Measurements from ENCODE around the gene PSME1. TPM values are rescaled to one million over a fixed set of nuclear protein-coding genes. Genes with fewer than 3 reads are reported as not detected.

PSME1 gene
- 517 and 520 TPM in 2 replicates for total RNA-seq

GRCh38 chr14:24135834-24136683, at the start of gene PSME1:
PSME1 (plus strand) TSS chr14:24136194; CDS start chr14:24136263, 69 bp downstream.
- intact Hi-C loops (cut with micrococcal nuclease) = loop anchor here (1.0 kb wide), 3 partner anchors 11 to 25 kb away; partner anchors contain the start of genes DCAF11, IRF9, NRL and RNF31

DNA sequence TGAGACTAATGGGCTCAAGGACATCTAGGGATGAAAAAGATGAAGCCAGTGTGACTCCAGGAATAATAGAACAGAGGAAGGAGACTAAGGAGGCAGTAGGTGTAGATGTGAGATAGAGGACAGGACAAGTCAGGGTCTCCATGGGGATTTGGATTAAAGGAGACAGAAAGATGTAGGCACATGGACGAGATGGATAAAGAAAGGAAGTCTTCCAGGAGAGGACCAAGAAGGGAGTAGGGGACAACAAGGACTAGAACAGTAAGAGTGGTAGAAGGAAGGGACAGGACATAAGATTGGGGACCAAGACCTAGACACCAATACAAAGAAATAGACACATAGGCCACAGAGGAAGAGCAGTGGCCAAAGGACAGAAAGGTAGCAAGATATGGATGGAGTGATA, 49.0 kb upstream of the PSME1 start:
- intact Hi-C loops (cut with micrococcal nuclease) = no loop called here

DNA sequence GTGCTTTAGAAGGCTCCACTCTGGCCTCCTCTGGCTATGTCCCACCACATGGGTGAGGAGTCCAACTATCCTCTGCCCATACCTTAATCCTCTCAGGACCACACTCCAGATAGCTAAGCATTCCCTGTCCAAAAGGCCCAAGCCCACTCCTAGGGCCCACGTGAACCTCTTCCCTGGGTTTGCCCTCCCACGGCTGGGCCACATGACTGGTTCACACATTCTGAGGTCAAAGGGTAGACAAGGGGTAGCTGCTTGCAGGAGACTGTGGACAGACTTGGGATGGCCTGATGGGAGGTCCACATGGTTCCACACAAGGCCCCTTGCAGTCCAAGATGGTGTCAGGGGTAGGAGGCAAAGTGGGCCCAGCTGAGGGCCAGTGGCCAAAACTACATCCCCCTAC, 47.9 kb upstream of the PSME1 start:
- intact Hi-C loops (cut with micrococcal nuclease) = no loop called here

GRCh38 chr14:24089890-24090289, 46.1 kb upstream of the PSME1 start:
- intact Hi-C loops (cut with micrococcal nuclease) = loop anchor here (1.0 to 10.0 kb wide), 5 partner anchors 9 to 535 kb away; partner anchors contain the start of genes DHRS4L2, THTPA and ZFHX2

- intact Hi-C loops (cut with micrococcal nuclease) = loop anchor here (5.0 to 10.0 kb wide), 2 partner anchors 105 to 537 kb away; partner anchors contain the start of genes DHRS4L2, THTPA and ZFHX2
Observed at GRCh38 chr14:24092110-24092504, 43.9 kb upstream of the PSME1 start.

- intact Hi-C loops (cut with micrococcal nuclease) = loop anchor here (5.0 to 10.0 kb wide), 2 partner anchors 105 to 538 kb away; partner anchors contain the start of genes DHRS4L2, THTPA and ZFHX2
Observed at GRCh38 chr14:24092505-24093206, 43.3 kb upstream of the PSME1 start.

- intact Hi-C loops (cut with micrococcal nuclease) = loop anchor here (5.0 to 10.0 kb wide), 2 partner anchors 106 to 539 kb away; partner anchors contain the start of genes DHRS4L2, THTPA and ZFHX2
Observed at GRCh38 chr14:24093207-24093900, 42.6 kb upstream of the PSME1 start.

DNA sequence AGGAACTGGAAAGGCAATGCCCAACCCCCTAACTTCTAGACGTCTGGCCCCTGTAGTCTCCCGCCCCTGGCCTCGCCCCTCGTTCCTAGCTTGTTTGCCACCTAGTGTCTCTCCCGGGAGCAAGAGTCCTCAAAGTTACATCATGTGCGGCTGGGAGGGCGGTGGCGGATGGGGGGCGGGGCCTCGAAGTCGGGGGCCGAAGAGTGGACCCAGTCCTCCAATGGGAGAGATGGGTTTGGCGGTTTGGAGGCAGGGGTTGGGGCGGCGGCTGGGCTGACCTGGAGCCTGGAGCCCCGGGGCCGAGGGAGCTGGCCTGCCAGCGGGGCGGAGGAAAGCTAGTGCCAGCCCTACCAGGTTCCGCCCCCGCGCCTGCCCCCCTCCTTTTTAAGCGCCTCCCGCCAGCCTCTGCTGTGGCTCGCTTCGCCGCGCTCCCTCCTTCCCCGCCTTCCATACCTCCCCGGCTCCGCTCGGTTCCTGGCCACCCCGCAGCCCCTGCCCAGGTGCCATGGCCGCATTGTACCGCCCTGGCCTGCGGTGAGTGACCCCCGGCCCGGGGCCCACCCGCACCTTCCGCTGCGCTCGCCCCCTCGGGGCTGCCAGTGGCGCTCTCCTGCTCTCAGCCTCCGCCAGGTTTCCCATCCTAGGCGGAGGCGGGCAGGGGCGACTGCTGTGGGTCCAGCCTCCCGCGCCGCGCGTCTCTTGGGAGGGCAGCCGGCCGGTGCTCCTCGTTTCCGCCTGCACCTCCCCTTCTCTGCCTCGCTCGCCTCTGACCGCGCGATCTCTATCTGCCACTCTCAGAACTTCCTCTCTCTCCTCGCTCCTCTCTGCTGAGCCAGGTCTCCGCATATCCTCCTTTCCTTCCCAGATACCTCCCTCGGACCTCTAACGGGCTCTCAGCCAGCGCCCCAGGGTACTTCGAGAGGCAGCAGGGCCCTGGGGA, 41.8 kb upstream of the PSME1 start, which contains the start of gene PCK2:
Gene PCK2, plus strand, starts transcription at position 411 of the 940 bp plus-strand sequence. Its CDS starts 95 bp downstream, at position 506.
- intact Hi-C loops (cut with micrococcal nuclease) = loop anchor here (1.0 to 10.0 kb wide), 7 partner anchors 13 to 539 kb away; partner anchors contain the start of genes CARMIL3, DCAF11, DHRS4L2 and IRF9

DNA sequence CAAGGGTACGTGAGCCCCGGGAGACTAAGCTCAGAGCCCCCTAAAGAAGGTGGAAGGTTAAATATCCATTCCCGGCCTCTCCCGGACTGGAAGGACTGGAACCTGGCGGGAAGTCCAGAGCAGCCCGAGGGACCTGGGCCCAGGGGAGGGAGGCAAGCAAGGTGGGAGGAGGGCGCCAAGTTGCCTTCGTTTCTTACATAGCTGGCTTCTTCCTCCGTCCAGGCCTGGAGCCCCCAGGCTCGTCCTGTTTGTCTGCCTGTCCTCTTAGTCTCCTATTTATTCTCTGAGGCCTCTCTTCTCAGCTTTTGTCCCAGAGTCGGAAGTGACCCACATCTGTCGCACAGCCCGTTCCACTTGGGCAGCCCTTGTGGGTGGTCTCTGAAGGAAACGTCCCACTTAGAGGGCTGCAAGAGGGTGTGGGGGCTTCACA, 41.1 kb upstream of the PSME1 start:
- intact Hi-C loops (cut with micrococcal nuclease) = loop anchor here (1.0 to 10.0 kb wide), 7 partner anchors 13 to 540 kb away; partner anchors contain the start of genes CARMIL3, DCAF11, DHRS4L2 and IRF9

GRCh38 chr14:24095271-24096068, 40.5 kb upstream of the PSME1 start:
- intact Hi-C loops (cut with micrococcal nuclease) = loop anchor here (2.0 to 10.0 kb wide), 2 partner anchors 43 to 541 kb away; partner anchors contain the start of genes CARMIL3, THTPA and ZFHX2

DNA sequence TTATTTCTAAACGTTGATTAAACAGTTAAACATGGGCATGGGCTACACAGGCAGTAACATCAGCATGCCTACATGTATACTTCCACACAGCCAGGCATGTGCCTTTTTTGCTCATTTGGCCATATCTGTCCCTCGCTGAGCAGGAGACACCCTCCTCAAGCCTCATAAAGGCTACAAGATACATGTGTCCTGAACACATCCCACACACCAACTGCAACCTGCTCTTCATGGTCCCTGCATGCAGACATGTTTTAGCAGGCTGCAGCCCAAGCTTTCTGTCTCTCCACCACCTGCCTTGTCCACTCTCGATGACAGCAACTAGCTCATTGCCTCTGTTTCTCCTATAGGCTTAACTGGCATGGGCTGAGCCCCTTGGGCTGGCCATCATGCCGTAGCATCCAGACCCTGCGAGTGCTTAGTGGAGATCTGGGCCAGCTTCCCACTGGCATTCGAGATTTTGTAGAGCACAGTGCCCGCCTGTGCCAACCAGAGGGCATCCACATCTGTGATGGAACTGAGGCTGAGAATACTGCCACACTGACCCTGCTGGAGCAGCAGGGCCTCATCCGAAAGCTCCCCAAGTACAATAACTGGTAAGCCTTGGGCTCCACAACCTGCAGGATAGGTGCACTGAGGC, 39.3 kb upstream of the PSME1 start:
- intact Hi-C loops (cut with micrococcal nuclease) = loop anchor here (10.0 kb wide), 1 partner anchor 542 kb away; the partner anchor contains the start of genes THTPA and ZFHX2

DNA sequence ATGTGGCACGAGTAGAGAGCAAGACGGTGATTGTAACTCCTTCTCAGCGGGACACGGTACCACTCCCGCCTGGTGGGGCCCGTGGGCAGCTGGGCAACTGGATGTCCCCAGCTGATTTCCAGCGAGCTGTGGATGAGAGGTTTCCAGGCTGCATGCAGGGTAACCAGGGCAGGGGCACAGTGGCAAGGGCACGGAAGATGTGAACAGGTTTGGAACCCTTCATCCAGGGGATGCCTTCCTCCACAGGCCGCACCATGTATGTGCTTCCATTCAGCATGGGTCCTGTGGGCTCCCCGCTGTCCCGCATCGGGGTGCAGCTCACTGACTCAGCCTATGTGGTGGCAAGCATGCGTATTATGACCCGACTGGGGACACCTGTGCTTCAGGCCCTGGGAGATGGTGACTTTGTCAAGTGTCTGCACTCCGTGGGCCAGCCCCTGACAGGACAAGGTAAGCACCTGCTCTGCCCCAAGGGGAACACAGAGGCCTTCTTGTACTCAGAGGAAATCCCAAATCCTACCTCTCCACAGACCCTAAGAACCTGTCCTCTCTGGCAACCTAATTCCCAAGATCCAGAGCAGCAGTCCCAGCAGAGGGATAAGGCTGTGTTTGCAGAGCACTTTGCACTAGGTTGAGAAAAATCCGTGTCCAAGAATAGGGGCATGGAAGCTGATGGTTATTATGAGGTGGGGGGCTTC, 37.6 kb upstream of the PSME1 start:
- intact Hi-C loops (cut with micrococcal nuclease) = loop anchor here (10.0 kb wide), 1 partner anchor 544 kb away; the partner anchor contains the start of genes THTPA and ZFHX2

- intact Hi-C loops (cut with micrococcal nuclease) = loop anchor here (10.0 kb wide), 1 partner anchor 544 kb away; the partner anchor contains the start of genes THTPA and ZFHX2
Observed at GRCh38 chr14:24098927-24099813, 36.8 kb upstream of the PSME1 start.

DNA sequence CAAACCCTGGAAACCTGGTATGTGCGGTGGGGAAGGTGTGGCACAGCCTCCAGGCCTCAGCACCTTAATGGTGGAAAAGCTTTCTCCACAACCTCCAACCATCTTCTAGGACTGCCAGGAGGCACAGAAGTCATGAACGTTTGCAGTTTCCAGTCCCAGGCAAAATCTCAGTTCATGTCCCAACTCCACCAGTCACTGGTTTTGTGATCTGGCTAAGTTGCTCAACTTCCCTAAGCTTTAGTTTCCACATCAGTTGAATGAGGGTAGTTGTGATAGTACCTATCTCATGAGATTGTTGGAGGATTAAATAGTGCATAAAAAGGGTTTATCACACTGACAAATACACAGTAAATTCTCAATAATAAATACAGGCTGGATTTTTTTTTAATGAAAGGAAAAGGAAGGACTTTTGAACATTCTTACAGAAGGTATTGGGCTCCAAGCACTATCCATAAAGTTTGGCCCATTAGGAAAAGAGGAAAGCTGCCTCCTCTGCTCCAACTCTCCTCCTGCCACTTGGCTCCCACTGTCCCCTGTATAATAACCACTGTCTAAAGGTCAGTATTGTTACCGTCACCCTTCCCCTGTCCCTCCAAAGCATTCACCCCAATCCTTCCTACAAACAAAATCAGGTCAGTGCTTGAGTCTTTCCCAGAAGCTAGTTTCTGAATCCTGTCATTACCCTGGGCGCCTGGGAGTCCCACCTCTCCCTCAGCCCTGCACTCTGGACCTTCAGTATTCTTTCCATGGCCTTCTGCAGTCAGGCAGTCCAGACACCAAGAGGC, 35.6 kb upstream of the PSME1 start:
- intact Hi-C loops (cut with micrococcal nuclease) = no loop called here

GRCh38 chr14:24100982-24101494, 35.0 kb upstream of the PSME1 start:
- intact Hi-C loops (cut with micrococcal nuclease) = no loop called here

Measured in T-helper 2 cell treated with Interferon-gamma antibody and Interleukin-4, amounts not matched to agents 100 ng/mL and 5 ng/mL, for 36 hours (primary cell).